Immature natural killer cell (primary cell): ENCODE results near the gene MRPL54. TPM values are rescaled to one million over a fixed set of nuclear protein-coding genes. Genes with fewer than 3 reads are reported as not detected.

ENCODE experiments used
- polyA plus RNA-seq, 3 donors: library from polyadenylated mRNA; unstranded; fragments of 300-500 nt; fragmentation: Illumina TruSeq; gene quantifications; one replicate each; pipeline ENCODE4 v1.2.3, GENCODE V29; 2021

MRPL54 gene
- polyA plus RNA-seq, 3 donors from 2014 or later: 116 to 167 (median 122) TPM

Other genes starting within 250 kb of the MRPL54 start
- not detected for gene TEKTIP1, start 223.5 kb upstream of the MRPL54 start, polyA plus RNA-seq
- 10 to 100 TPM; 17.1 to 26.9 (median 25.6) TPM for gene MFSD12, start 205.1 kb upstream of the MRPL54 start, polyA plus RNA-seq
- 10 to 100 TPM; 42.9 to 74.8 (median 60.1) TPM for gene HMG20B, start 189.7 kb upstream of the MRPL54 start, polyA plus RNA-seq
- gene GIPC3, start 177.2 kb upstream of the MRPL54 start, polyA plus RNA-seq: under 1 TPM in 2 of 3 donors, not detected in 1; 0.04 to 0.95 TPM
- gene TBXA2R, start 155.8 kb upstream of the MRPL54 start, polyA plus RNA-seq: 1 to 10 TPM; 3.1 to 9.5 (median 3.1) TPM
- gene CACTIN, start 135.9 kb upstream of the MRPL54 start, polyA plus RNA-seq: 10 to 100 TPM in 1 of 3 donors, 1 to 10 TPM in 2; 1.4 to 18.0 (median 5.6) TPM
- 10 to 100 TPM in 1 of 3 donors, 1 to 10 TPM in 1, not detected in 1; 4.3 to 25.7 TPM for gene PIP5K1C, start 62.2 kb upstream of the MRPL54 start, polyA plus RNA-seq
- under 1 TPM in 1 of 3 donors, not detected in 2; 0.34 TPM for gene TJP3, start 54.3 kb upstream of the MRPL54 start, polyA plus RNA-seq
- gene APBA3, start 990 bp upstream of the MRPL54 start, polyA plus RNA-seq: 10 to 100 TPM; 24.2 to 32.4 (median 31.2) TPM
- gene RAX2, start 9.5 kb downstream of the MRPL54 start, polyA plus RNA-seq: not detected
- 100 to 1,000 TPM; 326 to 436 (median 418) TPM for gene MATK, start 23.7 kb downstream of the MRPL54 start, polyA plus RNA-seq
- gene ZFR2, start 106.4 kb downstream of the MRPL54 start, polyA plus RNA-seq: 1 to 10 TPM; 2.1 to 5.4 (median 3.1) TPM
- not detected for gene ATCAY, start 118.0 kb downstream of the MRPL54 start, polyA plus RNA-seq
- not detected for gene NMRK2, start 170.4 kb downstream of the MRPL54 start, polyA plus RNA-seq
- gene DAPK3, start 208.4 kb downstream of the MRPL54 start, polyA plus RNA-seq: 10 to 100 TPM; 28.3 to 45.3 (median 29.6) TPM
- gene EEF2, start 222.8 kb downstream of the MRPL54 start, polyA plus RNA-seq: 100 to 1,000 TPM; 167 to 381 (median 325) TPM
- 1 to 10 TPM; 6.1 to 8.5 (median 7.3) TPM for gene PIAS4, start 245.1 kb downstream of the MRPL54 start, polyA plus RNA-seq